Left colon (tissue), 2 donors: ENCODE data around the gene FAM163A. TPM values are rescaled to one million over a fixed set of nuclear protein-coding genes. Genes with fewer than 3 reads are reported as not detected.
"Not testable (repeated sequence)": the region's sequence is repeated elsewhere in the genome, so short reads cannot be mapped to it uniquely, and the experiment has no call there.

ENCODE experiments used
- ATAC-seq: fragments of 200-7000 bp; cut with Tn5 transposase; one replicate; pipeline ENCODE4 v1.9.1; 2020; ENCODE audit warnings: mild to moderate bottlenecking, moderate library complexity
- DNase-seq, 2 donors: peaks; one replicate each; pipeline ENCODE4 v3.0.0-alpha.2; 2020
- intact Hi-C, 2 donors: fragments of 100-400 bp; cut with DNase I in 1 of 2; cut with micrococcal nuclease in 1 of 2; formaldehyde crosslinking; loops; one replicate each; pipeline versions ENCODE4 v1.11.2 to v1.14.0; 2022; cut with DNase I, micrococcal nuclease
- total RNA-seq, 2 donors: library from RNA; stranded (reverse); fragmentation: NEBNext Ultra II Directional; extraction: Animal tissue kit (Norgen Biotek cat#: 25700); gene quantifications; one replicate each; pipeline ENCODE4 v1.2.1, GENCODE V29; 2021
- donor health status: DM: no; HTN: no; CAD: no.
- donor health status: DM: yes; HTN: yes; CAD: no.

The FAM163A gene
- total RNA-seq, 2 donors from 2014 or later = 0.15 to 0.61 TPM

DNA sequence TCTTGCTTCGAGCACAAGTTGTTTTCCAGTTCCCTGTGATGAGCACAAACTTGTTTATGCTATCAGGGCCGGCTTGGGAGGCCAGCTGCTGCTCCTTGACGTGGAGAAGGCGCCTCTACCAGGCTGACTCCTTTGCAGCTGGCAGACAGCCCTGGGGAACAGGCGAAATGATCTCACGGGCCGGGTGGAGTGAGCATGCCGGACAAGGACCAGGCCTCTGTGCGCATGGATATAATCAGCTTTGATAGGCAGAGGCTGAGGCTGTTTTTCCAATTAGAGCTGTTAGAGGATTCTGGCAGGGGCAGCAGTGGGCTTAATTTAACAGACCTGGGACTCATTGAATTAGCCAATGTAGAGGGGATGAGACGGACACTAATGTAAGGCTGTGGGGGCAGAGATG is 38.9 kb downstream of the FAM163A start:
- intact Hi-C loops = no loop called here
- DNase-seq (peak; percentile 56 to 85), ATAC-seq (no peak)

DNA sequence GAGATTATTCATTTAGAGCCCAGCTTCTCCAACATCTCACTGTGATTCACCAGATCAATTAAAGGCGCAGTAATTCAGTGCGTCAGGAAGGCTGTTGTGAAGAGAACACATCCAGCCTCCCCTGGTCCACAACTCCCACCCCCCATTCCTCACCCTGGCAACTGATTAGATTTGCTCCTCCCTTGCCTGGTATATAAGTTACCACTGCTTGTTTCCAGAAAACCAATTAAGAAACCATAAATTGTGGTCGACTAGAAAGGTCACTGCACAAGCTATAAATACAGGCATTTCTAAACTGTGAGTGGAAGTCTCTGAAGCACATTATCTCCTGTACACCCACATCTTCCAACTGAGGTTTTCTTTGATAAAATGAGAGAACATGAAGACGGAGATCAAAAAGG is 41.9 kb downstream of the FAM163A start:
- no peak for ATAC-seq
- intact Hi-C loops = no loop called here
- no peak for DNase-seq

DNA sequence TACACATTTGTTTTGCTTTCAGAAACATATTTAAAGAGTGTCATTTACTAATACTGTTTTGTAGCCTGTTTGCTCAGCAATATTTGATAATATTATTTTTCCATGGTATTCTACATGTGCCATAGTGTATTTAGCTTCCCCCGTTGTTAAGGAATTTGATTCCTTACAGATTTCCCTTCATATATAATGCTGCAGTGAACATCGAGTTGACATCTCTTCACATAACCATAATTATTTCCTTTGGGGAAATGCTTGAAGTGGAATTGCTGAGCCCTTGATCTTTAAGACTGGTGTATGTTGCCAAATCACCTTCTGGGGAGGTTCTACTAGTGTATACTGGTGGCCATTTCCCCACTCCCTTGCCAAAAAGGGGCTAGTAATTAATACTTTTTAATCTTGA is 42.6 kb downstream of the FAM163A start:
- DNase-seq (no peak), ATAC-seq (no peak)
- intact Hi-C loops = no loop called here

DNA sequence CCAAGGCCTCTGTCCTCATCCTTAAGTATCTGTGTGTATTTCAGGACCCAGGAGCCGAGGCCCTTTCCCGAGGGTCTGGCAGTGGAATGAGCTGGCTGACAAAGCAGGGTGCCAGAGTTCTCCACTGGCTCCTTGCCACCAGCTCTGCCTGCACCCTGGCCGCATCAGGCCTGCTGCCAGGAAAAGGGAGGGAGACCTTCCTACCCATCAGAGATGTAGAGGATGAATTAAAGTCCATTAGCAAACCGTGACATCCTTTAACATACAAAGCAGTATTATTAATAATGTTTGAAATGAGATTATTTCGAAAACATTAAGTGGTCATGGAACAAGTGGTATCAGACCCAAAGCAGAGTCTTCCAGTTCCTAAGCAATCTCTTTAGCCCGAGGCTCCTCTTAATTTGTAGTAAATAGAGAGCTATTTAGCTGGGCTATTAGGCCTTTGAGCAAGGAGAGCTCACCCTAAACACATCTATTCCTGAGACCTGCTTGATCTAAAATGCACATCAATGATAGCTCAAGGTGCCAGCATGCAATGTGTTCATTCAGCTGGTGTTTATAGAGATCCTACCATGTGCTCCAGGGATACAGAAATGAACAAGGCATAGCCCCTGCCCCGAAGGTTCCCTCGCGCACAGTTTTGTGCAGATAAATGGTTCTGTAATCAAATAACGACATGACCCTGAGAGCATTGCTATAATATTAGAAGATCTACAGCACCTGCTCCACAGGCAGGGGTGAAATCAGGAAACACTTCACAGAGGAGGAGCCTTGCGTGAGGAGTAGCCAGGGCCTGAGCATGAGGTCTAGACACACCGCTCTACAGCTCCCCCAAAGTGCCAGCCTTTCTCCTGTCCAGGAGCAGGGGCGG is 44.0 kb downstream of the FAM163A start:
- ATAC-seq (no peak), DNase-seq (peak in 1 of 2 donors; percentile 30)
- intact Hi-C loops = no loop called here

DNA sequence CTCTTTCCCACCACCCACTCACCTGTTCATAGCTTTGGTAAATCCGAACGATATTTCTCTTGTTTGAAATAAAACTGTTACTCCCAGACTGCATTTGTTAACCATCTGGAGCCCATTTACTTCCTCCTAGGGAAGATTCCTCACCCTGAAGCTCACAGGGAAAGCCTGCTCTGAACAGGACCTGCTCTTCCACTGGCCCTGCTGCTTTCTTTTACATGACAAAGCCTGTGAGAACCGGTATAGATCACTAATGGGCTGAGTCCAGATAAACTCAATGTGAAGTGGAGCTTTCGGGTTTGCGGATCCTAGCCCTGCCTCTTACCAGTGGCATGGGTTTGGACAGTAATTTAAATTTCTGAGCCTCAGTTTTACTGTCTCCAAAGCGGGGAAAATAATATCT is 45.2 kb downstream of the FAM163A start:
- ATAC-seq (no peak), DNase-seq (no peak)
- intact Hi-C loops = no loop called here

DNA sequence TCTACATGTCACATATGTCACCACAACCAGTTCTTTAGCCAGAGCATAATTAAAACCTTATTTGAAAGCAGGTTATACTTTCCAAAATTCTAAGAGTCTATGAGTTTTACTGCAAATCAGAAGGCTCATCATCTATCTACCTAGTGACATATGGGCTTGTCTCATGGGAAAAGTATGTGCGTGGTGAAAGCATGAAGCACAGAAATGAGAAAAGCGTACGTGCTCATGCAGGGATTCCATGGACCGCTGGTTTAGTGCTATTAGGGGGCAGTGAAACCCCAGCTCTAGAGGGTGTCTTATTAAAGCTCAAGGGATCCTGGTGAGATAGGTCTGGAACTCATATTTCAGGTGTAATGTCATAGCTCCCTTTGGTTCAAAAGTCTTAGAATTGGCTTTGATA is 50.2 kb downstream of the FAM163A start:
- DNase-seq = no peak
- intact Hi-C loops = no loop called here

DNA sequence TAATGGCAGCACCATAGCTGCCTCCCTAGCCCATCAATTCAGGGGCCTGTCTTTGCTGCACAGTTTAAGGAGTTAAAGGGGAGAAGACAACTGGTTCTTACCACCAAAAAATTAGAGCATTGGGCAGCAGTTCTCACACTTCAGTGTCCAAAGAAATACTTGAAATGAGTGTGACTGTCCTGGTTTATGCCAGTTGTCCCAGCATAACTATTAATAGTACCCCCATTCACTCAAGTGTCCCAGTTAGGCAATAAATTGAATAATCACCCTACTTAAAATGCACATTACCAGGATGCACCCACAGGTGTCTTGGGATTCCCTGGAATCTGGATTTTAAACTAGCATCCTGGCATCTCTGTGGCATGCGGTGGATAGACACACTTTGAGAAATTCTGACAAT is 51.1 kb downstream of the FAM163A start:
- ATAC-seq (no peak), DNase-seq (no peak)
- intact Hi-C loops = no loop called here

More for the DNA sequence above, 50.2 kb downstream of the FAM163A start:
- no peak for ATAC-seq

DNA sequence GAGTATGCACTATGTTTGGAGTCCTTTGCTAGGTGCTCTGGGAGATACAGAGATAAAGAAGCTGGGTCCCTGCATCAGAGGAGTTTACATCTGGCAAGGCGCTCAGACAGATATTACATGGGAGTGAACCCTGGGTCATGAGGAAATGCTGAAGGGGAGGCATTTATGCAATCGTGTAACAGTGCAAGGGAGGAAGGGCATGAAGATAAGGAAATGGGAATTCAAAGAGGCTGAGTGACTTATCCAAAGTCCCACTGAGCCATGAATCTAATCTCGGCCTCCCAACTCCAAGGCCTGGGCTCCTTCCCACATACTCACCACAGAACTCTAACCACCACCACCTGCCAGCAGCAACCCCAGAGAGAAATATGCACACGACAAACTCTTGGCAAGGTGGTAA is 51.6 kb downstream of the FAM163A start:
- DNase-seq (no peak), ATAC-seq (peak; percentile 51)
- intact Hi-C loops = no loop called here

DNA sequence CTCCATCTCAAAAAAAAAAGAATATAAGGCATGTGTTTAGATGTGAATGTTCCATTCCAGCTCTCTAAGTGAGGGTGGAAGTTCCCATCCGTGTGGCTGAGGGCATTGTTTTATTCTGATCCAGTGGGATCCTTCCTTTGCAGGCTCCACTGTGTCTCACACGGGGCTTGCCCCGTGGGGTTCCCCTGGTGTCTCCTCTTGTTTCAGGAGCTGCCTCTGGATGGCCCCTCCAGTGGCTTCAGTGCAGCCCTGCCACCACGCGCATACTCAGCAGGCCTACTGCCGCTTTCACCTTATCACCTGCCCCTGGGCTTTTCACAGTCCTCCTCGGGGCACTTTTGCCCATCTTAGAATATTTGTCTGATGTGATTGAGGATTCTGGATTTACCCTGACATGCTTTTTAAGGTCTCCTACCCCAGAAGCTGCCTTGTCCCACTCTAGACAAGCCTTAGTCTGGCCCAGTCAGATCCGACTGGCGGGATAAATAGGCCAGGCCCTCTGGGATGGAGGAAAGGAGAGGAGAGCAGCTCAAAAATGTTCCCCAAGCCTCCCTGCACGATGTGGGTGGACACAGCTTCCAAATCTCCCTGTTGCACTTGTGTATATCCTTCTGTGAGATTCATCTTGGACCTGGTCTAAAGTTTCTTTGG is 55.2 kb downstream of the FAM163A start:
- DNase-seq (no peak), ATAC-seq (no peak)

DNA sequence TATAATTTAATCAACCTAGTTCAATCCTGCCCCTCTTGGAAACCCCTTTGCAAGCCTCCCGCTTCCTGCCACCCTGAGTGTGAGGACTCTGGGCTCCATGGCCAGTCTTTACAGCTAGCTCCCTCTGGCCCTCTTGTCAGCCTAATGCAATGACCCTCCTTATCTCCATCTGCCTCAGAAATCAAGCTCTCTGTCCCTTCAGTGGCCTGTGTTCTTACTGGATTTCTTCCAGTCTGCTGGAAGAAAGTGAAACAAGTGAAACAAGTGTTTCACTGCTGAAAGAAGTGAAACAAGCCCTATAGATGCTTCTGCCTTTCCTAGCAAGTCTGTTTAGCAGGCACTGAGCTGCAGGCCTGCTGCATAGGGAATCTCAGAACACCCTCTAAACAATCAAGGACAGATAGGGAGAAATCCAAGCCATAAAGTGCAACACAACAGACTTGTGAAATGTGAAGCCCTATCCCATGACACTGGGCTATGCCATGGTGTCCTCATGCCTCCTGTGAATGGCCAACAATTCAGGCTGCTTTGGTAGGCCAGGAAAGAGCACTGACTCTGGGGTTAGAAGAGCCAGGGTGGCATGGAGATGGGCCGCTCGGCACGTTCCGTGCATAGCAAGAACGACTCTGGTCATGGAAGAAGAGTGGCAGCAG is 55.9 kb downstream of the FAM163A start:
- intact Hi-C loops = no loop called here
- no peak for DNase-seq
- ATAC-seq = no peak

More for the DNA sequence above, 55.2 kb downstream of the FAM163A start:
- intact Hi-C loops = no loop called here

DNA sequence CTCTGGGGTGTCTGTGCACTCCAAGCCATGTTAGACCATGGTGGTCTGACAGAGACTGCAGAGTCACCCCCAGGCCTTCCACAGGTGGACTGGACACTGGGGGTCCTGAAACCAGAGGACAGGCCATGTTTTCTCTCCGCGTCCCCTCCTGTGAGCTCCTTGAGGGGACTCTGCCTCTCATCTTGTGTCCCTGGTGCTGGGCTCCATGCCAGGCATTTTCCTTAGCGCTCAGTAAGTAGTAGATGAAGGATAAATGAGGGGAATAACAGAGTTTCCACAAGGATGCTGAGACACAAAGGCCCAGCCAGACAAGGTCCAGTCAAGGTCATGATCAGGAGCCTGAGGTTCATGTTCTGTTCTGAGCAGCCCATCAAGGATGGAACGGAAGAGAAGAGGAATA is 57.4 kb downstream of the FAM163A start:
- intact Hi-C loops = no loop called here
- no peak for ATAC-seq
- no peak for DNase-seq

DNA sequence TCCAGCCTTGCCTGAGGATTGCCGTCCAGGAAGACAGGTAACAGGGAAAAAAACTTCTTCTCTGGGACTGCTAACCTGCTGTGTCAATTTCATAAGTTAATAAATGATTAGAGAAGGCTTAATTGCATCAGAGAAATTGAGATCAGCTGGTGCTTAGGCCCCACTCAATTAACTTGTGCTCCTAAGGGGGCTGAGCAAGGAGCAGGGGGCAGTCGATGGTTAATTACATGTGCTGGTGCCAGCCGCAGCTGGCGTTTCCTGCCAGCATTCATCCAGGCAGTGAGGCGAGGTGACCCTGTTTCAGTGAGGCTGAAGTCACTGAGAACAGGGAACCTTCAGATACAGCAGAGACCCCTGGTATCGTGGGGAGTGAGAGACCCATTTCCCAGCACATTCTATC is 60.0 kb downstream of the FAM163A start:
- intact Hi-C loops = no loop called here
- DNase-seq = no peak

DNA sequence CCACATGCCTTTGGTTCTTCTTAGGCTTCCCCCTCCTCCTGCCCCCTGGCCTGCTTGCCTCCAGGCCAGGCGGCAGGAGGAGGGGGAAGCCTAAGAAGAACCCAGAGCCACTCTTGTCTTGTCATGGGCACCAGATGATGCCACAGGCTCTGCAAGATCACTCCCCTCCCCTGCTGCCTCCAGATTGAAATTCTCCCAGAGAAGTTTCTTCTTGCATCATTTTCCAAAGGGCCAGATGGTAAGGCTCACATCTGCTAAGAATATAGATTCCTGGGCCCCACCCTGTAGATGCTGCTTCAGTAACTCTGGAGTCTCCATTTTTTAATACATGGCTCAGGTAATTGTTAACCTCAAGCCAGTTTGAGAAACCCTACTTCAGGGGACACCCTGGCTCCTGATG is 60.8 kb downstream of the FAM163A start:
- intact Hi-C loops = no loop called here
- DNase-seq (no peak), ATAC-seq (no peak)

More for the DNA sequence above, 60.0 kb downstream of the FAM163A start:
- ATAC-seq = no peak

DNA sequence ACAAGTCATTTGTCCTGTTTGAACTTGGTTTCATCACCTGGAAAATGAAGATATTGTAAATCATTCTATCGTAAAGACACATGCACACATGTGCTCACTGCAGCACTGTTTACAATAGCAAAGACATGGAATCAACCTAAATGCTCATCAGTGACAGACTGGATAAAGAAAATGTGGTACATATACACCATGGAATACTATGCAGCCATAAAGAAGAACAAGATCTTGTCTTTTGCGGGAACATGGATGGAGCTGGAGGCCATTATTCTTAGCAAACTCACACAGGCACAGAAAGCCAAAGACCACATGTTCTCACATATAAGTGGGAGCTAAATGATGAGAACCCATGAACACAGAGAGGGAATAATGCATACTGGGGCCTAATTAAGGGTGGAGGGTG is 61.3 kb downstream of the FAM163A start:
- DNase-seq, ATAC-seq, intact Hi-C loops: not testable (repeated sequence)

DNA sequence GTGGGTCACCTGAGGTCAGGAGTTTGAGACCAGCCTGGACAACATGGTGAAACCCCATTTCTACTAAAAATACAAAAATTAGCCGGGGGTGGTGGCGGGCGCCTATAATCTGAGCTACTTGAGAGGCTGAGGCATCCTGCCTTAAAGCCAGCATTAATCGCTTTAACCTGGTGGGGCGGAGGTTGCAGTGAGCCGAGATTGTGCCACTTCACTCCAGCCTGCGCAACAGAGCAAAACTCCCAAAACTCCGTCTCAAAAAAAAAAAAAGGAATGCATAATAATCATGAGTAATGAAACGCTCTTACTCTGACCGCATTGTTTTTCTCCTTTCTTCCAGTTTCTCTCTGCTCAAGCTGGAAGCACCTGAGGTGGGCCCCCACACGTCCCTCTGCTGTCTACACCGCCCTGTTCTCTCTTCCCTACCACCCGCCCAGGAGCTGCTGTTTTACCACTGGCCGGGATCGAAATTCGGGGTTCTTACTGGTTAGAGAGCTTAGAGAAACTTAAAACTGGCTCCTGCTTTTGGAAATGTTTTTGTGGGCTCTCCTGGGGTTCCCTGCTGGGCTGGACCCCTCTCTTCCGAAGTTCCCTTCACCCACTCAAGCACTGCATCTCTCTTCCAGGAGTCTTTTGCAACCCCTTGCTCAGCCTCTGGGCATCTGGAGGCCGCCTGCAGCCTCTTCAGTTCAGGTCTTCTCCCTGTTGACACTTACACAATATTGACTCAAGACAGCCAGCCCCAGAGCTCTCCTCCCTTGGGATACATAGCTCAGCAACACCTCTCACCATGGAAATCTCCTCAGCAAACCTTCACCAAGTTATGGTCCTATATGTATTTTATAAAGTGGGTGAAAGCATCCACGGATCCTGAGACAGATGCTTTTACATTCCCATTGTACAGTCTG is 62.5 kb downstream of the FAM163A start:
- intact Hi-C loops = no loop called here
- ATAC-seq (no peak), DNase-seq (no peak)

DNA sequence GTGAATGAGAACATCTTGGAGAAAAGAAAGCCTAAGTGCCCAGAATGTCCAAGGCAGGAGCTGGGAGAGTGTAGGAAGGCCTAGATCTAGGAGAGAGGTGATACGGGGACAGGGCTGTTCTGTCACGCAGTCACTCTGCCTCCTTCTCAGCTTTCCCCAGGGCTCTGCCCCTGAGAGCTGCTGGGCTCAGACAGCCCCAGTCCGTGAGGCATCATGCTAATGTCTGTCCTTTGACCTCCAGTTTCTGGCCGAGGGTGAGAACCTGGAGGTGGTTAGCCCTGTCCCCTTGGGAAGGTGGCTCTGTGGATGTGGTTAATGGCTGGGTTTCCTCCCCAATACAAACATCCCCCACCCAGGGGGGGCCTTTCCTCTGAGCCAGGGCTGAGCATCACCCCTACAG is 63.2 kb downstream of the FAM163A start:
- ATAC-seq (no peak), DNase-seq (no peak)
- intact Hi-C loops = no loop called here

DNA sequence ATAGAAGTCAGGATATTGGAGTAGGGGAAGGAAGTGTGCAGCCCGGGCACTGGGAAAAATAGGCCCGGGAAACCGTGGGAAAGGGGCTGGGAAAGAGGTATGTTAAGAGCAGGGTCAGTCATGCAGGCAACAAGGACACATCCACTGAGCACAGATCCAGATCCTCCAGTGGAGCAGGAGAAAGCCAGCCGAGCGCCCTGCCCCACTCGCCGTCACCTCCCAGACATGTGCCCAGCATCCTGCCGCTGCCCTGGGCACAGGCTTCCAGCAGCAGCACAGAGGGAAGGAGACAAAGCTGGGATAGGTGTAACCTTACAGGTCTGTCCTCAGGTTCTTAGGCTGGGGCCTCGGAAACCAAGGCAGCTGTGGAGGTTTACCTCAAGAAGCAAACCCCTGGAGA is 64.2 kb downstream of the FAM163A start:
- ATAC-seq (no peak), DNase-seq (no peak)
- intact Hi-C loops = no loop called here

DNA sequence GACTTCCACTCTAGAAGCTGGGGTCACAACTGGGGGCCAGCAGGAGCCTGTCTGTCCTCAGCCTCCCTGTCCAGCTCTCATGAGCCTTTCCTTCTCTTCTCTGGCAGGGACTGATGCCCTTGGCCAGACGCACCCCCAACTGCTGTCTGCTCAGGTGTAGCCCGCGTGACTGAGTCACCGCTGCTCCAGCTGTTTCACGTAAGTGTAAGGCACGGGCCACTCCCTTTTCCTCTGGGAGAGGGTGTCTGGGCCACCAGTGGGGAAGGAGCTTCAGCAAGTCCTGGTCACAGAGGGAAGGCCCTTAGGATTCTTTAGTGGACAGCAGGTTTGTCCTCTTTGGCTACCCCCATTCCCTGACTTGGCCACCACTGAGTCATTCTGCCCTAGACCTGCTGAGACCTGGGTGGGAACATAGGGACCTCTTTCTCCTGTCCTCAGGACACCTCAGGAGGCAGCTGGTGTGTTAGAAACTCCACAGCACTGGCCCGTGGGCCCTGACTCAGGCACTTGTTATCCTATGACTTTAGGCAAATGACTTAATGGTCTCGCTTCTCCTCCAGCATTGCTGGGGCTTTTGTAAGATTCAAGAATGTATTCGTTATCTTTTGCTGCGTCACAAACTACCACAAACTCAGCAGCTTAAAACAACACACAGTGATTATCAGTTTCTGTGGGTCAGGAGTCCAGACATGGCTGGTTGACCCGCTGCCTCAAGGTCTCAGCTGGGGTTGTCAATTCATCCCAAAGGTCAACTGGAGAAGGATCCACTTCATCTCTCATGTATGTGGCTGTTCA is 64.8 kb downstream of the FAM163A start:
- intact Hi-C loops = no loop called here
- DNase-seq = no peak
- no peak for ATAC-seq
